Measurements from ENCODE around the gene FSIP2.
"Not testable (repeated sequence)": the region's sequence is repeated elsewhere in the genome, so short reads cannot be mapped to it uniquely, and the experiment has no call there.

The FSIP2 gene

DNA sequence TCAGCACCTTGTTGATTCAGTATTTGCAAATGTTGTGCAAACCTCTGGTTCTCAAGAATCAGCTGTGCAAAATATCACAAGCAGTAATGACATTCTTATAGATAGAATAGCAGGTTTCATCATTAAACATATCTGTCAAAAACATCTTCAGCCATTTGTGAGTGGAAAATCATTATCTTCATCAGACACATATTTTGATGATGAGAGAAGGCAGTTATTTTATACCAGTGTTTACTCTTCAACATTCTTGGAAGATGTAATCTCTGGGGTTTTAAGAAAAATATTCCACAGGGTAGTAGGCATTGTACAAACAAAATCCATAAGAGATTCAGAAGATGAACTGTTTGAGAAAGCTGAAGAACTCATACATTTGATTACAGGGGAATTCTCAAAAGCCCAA, 64.3 kb downstream of the FSIP2 start:
- DNase-seq: no peak

DNA sequence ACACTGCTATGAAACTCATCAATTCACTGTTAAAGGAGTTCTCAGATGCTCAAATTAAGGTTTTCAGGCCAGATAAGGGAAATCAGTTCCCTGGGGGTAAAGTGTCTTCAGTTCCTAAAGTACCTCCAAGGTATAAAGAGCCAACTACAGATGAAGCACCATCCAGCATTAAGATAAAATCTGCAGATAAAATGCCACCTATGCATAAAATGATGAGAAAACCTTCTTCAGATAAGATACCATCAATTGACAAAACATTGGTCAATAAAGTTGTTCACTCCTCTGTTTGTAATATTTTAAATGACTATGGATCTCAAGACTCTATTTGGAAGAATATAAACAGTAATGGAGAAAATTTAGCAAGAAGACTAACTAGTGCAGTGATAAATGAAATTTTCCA, 68.2 kb downstream of the FSIP2 start:
- no peak for DNase-seq

DNA sequence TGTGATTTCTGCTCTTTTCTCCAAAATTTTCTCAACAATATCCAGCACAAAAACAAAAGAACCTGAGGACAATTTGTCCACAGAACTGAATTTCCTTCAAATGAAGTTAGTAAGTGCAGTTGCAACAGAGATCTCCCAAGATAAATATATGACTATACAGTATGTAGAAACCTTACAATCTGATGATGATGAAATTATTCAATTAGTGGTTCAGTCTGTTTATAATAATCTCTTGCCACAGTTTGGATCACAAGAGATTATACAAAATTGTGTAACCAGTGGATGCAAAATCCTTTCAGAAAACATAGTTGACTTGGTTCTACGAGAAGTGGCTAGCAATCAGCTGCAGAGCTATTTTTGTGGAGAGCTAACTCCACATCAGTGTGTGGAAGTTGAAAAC, 68.7 kb downstream of the FSIP2 start:
- no peak for DNase-seq

DNA sequence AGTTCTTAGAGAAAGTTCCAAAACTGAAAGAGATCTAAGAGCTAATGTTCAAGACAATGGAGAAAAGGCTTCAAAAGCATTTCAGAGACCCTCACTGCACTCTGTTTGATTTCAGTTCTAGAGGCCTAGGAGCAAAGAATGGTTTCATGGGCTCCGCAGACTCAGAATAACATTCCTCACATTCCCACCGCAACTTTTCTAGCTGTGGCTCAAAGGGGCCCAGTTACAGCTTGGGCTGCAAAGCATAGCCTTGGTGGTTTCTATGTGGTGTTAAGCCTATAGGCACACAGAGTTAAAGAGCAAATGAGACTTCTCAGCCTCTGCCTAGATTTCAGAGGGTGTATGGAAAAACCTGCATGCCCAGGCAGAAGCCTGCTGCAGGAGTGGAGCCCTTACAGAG, 73.0 kb downstream of the FSIP2 start:
- no peak for DNase-seq

DNA sequence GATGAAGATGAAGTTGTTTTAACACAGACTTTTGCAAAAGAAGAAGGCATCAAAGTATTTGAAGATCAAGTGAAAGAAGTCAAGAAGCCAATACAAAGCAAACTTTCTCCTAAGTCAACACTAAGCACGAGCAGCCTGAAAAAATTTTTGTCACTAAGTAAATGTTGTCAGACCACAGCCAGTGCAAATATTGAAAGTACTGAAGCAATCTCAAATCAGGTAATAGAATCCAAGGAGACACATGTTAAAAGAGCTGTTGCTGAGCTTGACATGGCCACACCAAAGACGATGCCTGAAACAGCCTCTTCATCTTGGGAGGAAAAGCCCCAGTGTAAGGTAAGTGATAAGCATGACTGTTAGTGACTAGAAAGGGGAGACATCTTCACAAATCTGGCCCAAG, 75.1 kb downstream of the FSIP2 start:
- no peak for DNase-seq

DNA sequence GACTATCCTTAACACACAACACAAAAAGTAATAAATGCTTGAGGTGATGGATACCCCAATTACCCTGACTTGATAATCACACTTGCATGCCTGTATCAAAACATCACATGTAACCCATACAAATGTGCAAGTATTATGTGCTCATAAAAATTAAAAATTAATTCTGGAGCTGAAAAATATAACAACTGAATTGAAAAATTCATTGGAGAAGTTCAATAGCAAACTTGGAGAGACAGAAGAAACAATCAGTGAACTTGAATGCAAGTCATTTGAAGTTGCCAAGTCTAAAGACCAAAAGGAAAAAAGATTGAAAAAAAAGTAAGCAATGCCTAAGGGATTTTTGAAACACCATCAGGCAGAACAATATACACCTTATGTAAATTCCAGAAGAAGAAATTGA, 79.4 kb downstream of the FSIP2 start:
- no peak for DNase-seq

DNA sequence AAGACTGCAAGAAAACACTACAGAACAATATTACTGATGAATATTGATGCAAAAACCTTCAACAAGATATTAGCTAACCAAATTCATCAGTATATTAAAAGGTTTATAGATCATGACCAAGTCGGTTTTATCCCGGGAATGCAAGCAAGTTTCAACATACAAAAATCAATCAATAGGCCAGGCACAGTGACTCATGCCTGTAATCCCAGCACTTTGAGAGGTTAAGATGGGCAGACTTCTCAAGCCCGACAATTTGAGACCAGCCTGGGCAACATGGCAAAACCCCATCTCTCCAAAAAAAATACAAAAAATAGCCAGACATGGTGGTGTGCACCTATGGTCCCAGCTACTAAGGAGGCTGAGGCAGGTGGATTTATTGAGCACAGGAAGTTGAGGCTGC, 82.9 kb downstream of the FSIP2 start:
- no peak for DNase-seq

DNA sequence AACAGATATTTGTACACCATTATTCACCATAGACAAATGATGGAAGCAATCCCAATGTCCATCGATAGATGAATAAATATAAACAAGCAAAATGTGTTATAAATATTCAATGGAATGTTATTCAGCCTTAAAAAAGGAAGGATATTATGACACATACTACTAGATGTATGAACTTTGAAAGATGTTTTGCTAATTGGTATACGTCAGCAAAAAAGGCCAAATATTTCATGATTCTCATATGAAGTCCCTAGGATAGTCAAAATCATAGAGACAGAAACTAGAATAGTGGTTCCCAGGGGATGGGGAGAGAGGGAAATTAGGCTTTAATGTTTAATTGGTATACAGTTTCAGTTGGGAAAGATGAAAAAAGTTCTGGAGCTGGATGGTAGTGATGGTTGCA, 85.2 kb downstream of the FSIP2 start:
- DNase-seq: no peak

DNA sequence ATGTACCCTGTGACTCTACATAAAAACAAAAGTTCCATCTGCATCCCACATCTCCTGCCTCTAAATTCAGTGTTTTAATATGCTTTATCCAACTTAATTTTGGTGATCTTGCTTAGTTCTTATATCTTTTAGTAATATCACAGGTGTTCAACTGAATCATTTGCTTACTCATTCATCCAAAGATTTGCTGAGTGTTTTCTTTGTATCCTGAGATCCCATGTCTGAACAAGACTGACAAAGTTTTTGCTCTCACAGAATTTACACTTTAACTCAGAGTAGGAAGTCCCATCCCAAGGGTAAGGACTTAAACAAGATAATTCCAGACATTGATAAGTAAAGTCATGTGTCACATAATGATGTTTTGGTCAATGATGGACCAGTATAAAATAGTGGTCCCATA, 87.0 kb downstream of the FSIP2 start:
- no peak for DNase-seq

DNA sequence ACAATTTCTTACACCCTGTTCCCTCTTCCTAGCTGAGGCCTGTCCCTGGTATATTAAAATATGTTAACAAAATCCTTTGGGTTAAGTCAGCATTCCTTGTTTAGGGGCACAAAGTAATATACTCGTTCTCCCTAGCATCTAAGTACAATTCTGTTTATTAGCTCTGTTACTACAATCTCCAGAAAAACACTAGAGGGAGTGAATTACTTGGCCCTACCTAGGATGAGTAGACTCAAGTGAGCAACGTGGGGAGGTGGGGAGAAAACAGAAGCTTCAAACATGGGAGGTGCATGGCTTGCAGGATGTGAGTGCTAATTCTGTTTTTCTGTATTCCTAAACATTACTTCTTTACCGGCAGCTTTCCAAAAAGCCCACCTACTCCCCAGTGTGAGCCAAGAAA, 89.7 kb downstream of the FSIP2 start:
- DNase-seq: no peak

DNA sequence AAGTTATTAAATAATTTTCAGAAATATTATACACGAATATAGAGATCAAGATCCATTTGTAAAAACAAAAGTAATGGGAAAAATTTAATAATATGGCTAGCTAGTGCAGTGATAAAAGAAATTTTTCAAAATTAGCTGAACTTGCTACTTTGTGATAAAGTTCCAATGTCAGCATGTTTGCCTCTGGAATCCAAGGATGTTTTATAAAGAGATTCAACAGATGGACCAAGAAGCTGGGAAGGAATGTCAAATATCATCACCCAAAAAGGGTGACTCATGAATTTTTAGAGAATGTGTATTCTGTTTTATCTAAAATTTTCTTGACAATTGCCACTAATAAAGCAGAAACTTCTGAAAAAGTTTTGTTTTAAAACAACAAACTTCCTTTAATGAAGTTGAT, 95.3 kb downstream of the FSIP2 start:
- DNase-seq: no peak

DNA sequence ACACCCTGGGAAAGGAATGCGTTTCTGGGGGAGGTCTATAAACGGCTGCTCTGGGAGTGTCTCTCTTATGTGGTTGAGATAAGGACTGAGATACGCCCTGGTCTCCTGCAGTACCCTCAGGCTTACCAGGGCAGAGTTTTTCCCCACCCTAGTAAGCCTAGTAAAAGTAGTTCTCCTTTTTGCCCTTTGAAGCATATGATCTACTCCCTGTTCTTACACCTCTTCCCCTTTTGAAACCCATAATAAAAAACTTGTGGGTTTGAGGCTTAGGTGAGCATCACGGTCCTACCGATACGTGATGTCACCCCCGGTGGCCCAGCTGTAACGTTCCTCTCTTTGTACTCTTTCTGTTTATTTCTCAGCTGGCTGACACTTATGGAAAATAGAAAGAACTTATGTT, 97.4 kb downstream of the FSIP2 start:
- DNase-seq: no peak

DNA sequence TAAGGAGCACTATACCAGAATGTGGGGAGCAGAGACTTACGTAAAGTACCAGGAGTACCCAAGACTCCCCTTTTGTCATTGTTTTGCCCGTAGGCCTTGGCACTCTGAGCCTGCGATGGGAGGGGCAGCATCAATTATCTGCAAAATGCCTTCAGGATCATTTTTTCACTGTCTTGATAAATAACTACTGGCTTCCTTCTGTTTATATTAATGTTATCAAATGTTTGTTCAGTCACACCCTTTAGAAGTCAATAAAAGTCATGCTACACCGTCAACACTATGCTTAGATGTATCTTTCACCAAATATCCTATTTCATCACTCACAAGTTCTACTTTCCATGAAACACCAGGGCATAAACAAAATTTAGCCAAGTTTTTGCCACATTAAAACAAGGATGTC, 116.3 kb downstream of the FSIP2 start:
- DNase-seq: no peak

DNA sequence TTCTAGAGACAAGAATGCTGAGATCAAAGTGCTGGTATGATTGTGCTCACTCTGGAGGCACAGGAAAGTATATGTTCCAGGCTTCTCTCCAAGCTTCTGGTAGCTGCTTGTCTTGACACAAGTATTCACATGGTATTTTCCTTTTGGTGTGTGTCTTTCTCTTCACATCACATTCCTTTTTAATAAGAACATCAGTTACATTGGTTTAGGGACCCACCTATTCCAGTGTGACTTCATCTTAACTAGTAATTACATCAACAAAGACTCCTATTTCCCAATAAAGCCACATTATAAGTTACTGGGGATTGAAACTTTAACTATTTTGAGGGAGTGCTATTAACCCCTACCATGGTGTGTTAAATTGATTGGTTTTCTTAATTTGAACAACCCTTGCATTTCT, 119.1 kb downstream of the FSIP2 start:
- DNase-seq: no peak

DNA sequence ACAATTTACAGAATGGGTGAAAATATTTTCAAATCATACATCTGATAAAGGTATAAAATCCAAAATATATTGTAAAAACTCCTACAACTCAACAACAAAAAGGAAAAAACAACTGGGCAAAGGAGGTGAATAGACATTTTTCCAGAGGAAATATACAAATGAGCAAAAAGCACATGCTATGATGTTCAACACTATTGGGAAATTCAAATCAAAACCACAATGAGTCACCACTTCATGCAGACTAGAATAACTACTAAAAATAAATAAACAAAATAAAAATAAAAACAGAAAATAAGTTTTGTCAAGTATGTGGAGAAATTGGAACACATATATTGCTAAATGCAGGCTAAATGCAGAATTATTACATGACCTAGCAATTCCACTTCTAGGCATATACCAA, 120.9 kb downstream of the FSIP2 start:
- peak; percentile 10 for DNase-seq

DNA sequence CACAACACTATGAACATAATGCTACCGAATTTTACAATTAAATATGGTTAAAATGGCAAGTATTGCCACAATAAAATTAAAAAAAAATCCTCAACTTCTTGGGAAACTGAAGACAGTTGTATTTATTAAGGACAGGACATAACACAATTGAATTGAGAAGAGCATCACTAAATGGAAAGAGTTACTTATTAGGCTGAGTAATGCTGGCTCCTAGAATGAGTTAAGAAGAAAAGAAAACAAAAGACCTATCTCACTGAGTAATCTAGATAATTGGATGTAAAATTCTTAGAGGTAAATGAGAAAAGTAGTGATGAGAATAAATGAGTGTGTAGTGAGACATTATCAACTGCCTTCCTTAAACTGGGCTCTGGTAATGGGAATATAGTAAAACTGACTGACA, 121.7 kb downstream of the FSIP2 start:
- DNase-seq: no peak

DNA sequence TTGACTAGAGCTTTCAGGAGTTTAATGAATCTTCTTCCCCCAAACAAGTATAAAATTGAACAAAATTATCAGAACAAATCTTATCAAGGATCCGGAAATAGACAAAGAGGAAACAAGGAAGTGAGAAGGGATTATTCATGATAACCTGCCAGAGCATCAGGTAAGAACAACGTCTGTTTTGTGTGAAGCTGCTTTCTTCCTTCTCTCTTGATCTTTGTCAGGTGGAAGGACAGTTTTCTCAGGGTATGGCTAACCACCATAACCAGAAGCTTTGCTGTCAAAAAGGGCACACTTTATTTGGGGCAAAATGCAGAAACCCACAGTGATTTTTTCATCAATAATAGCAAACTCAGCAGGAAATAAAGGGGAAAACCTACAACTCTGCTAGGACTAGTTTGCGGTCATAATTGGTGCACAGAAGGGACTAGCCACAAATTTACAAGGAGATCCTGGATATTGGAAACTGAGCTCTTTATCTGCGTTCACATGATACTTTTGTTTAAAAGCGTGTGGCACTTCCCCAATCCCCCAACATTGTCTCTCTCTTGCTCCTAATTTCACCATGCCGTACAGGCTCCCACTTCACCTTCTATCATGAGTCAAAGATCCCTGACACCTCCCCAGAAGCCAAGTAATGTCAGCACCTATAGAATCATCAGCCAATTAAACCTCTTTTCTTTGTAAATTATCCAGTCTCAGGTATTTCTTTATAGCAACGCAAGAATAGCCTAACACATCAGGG, 124.2 kb downstream of the FSIP2 start:
- DNase-seq: no peak

DNA sequence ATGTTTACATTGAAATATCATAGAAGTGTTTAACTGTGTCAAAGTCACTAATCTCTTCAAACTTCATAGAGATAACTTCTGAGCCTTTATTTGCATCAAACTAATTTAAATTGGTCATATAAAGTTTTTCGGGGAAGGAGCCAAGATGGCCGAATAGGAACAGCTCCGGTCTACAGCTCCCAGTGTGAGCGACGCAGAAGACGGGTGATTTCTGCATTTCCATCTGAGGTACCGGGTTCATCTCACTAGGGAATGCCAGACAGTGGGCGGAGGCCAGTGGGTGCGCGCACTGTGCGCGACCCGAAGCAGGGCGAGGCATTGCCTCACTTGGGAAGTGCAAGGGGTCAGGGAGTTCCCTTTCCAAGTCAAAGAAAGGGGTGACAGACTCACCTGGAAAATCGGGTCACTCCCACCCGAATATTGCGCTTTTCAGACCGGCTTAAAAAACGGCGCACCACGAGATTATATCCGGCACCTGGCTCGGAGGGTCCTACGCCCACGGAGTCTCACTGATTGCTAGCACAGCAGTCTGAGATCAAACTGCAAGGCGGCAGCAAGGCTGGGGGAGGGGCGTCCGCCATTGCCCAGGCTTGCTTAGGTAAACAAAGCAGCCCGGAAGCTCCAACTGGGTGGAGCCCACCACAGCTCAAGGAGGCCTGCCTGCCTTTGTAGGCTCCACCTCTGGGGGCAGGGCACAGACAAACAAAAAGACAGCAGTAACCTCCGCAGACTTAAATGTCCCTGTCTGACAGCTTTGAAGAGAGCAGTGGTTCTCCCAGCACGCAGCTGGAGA, 126.1 kb downstream of the FSIP2 start:
- DNase-seq: not testable (repeated sequence)

DNA sequence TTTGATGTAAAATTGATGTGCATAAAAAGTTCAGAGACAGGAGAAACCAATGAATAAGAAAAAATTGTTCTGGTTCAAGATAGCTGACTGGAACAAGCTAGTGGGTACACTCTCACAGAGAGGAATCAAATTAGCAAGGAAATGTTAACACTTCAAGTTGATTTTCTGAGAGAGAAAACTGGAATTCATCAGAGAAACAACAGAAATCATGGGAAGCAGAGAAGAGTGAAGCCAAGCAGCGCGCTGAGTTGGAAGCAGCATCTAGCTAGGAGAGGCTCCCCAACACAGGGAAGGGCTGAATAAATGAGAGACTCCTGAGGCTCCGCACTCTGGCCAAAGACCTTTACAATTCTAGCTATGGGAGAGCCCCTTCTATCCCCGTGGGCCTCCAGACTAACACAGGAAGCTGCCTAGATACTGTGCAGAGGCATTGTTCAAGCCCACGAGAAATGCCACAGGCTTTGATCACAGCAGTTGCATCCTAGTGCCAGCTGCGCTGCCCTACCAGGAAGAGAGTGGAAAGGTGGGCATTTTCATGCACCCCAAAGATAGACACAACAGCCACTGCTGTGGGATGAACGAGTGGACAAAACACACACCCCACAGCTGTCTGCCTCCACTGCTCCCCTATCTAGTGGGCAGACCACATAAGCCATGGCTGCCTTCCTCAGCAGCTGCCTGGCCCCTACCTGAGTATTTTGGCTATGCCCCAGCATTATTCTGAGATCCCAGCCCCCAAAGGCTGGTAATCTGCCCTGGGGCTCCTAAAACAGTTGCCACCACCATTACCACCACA, 136.7 kb downstream of the FSIP2 start:
- DNase-seq: no peak

DNA sequence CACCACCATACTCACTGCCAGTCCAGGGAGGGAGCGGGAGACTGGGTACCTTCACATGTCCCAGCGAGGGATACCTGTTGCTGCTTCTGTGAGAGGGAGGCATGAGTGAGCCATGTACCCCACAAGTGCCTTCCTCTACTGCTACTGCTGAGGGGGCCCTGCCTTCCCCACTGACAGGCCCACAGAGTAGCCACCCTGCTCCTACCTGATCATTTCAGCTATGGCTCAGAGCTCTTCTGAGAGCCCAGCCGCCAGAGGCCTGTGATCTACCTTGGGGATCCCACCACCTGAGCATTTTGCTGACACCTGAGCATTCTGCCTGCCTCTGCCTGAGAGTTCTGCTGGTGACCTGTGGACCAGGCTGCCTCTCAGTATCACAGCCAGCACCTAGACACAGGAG, 137.6 kb downstream of the FSIP2 start:
- no peak for DNase-seq

DNA sequence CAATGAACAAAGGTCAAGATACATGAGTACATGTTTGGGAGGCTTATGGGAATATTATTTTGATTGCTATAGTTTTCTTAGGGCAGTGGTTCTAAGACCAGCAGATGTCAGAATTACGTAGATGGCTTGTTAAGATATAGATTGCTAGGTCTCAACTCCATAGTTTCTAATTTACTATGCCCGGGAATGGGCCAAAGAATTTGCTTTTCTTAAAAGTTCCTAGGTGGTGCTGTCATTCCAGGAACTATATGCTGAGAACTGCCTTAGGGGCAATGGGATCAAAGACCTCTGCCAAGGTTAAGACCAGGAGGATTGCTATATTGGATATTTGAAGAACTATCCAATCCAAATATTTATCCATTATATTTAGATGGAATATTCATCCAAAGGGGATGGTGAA, 141.8 kb downstream of the FSIP2 start:
- no peak for DNase-seq
